GM19240 (cell line): ENCODE results near the gene DRC1.

Source experiments
- DNase-seq: peaks from one replicate; pipeline ENCODE4 v3.0.0; 2011; ENCODE audit warnings: low spot score; ENCODE audit not compliant: insufficient read length

Gene DRC1

DNA sequence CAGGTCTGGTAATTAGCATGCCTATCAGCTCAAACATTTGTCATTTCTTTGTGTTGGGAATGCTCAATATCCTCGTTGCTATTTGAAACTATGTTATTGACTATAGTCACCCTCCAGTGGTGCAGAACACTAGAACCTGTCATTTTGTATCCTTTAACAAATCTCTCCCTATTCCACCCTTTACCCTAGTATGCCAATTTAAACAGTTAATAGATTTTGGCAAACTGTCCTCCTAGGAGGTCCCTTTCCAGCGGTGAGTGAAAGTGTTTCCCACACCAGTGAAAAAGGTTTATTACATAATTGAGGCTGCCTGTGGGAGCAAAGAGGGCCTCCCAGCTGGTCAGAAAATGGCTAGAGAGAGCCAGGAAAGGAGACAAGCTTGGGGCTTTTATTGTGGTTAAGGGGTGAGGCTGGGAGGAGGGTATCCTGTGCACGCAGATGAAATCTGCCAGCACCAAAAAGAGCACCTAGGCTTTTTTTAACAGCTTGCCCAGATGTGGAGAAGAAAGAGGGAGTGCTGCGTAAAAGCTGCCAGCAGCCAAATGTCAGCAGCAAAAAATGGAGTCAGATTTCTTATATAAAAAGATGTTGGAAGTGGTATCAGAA, 1.8 kb upstream of the DRC1 start:
- no peak for DNase-seq

DNA sequence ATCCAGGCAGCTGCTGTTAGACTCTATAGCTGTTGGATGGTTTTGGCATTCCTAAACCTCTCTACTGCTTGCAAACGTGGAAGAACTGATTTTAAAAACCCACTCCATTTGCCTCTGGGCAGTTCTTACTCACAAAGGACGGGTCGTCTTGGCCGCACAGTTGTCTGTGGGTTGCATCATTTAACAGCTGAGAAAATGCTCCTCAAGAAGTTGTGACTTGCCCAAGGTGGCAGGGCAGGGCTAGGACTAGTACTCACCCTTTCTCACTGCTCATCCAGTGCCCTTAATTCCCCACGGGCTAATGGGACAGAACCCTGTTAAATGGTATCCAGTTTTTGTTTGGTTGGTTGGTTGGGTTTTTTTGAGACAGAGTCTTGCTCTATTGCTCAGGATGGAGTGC, 997 bp upstream of the DRC1 start:
- no peak for DNase-seq

DNA sequence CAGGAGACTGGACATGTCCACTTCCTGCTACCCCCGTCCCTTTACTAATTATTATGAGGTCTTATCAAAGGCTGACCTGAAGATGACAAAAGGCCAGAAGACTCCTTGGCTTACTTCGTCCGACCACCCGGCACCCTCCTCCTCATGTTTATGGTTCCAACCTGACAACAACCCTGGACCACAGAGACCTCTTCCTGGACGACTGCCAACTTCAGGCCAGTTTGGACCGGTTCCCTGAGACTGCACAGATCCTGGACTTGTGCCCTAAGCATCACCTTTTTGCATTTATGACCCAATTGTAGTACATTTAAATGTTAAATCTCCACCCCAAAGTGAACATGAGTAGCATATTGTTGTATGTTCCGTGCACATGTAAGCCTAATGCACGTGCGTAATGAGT, 5.8 kb downstream of the DRC1 start:
- DNase-seq = no peak

DNA sequence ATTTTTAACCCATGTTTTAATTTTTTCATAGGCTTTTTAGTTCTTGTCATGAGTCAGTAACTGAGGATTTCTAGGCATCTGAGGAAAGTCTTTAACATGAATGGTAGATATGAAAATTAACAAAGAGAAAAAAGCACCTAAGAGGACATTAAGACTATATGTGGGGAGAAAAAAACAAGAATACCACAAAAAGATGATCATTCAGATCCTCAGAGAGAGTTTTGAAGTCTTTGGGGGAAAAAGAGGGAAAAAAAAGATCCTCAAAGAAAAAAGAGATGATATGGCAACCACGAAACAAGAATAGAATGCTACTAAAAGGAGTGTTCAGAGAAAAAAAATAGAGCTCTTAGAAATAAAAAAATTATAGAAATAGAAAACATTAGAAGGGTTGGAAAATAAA, 8.1 kb downstream of the DRC1 start:
- DNase-seq = no peak

DNA sequence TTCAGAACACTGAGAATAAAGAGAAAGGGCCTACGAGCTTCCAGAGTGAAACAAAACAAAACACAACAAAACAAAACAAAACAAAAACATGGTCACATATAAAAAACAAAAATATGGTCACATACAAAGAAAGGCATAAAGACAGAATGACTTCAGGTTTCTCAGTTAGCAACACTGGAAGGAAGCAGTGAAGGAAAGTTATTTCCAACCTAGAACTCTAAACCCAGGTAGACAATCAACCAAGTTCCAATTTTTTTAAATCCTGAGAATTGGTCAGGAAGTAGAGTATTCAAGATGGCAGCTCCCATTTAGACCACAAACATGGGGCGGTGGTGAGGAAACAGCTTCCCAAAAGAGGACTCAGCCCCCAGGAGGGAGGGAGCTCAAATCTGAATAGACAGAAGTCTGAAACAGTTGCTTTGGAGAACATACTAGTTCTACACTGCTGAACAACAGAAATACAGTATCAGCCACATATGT, 9.1 kb downstream of the DRC1 start:
- DNase-seq = no peak

DNA sequence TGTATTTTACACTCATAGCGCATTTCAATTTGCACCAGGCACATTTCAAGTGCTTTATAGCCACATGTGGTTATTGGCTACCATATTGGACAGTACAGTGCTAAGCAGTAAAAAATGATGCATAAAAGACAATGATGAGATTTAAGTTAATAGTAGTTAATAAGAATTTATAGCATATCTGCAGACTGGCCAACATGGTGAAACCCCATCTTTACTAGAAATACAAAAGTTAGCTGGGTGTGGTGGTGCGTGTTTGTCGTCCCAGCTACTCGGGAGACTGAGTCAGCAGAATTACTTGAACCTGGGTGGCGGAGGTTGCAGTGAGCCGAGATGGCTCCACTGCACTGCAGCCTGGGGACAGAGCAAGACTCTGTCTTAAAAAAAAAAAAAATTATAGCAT, 9.7 kb downstream of the DRC1 start:
- no peak for DNase-seq

DNA sequence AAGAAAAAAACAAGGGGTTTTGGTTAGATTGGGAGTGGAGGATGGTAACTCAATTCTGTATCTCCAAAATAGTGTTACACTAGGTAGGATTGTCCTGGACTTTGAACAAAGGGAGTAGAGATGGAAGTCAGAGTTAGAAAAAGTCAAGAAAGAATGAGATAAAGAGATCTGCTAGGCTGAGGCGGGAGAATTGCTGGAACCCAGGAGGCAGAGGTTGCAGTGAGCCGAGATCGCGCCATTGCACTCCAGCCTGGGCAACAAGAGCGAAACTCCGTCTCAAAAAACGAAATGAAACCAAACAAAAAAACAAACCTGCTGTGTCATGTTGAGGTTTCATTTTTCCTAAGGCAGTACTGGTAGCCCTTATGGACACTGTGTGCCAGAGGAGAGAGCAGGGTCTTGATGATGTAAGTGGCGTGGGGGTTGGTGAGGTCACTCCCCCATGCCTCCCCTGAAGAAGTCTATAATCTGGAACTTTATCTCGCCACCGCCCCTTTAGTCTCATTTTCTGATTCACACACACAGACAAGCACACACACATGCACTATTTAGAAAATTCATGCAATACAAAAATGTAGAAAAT, 10.5 kb downstream of the DRC1 start:
- no peak for DNase-seq

DNA sequence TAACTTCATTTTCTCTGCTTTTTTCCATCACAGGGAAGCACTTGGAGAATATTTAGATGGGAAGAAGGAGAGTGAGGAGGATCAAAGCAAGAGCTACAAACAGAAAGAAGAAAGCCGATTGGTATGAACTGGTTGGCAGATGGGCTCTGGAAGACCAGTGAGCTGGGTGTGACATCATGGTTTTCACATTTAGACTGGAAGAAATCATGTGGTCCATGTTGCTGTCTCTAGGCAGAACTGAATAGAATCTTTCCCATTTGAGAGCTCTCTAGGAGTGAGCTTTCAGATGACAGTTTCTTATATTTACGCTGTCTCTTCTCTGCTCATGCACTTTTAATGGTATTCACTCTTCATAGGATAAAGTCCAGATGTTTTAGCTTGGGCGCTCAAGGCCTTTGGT, 12.6 kb downstream of the DRC1 start:
- no peak for DNase-seq

DNA sequence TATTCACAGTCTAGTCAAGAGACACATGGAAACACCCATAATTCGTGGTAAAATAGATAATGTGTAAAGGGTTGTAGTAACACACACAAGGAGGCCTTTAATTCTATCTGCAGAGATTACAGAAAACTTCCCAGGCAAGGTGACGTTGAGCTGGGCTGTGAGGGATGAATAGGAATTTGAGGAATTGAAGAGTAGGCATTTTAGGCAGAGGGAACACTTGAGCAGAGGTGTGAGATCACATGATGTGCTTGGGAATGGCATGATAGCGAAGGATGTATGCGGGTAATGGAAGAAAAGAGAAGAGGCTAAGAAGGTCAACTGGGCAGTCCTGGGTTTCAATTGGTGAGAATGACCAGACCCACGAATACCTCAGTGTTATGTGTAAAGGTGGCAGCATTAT, 20.2 kb downstream of the DRC1 start:
- no peak for DNase-seq

DNA sequence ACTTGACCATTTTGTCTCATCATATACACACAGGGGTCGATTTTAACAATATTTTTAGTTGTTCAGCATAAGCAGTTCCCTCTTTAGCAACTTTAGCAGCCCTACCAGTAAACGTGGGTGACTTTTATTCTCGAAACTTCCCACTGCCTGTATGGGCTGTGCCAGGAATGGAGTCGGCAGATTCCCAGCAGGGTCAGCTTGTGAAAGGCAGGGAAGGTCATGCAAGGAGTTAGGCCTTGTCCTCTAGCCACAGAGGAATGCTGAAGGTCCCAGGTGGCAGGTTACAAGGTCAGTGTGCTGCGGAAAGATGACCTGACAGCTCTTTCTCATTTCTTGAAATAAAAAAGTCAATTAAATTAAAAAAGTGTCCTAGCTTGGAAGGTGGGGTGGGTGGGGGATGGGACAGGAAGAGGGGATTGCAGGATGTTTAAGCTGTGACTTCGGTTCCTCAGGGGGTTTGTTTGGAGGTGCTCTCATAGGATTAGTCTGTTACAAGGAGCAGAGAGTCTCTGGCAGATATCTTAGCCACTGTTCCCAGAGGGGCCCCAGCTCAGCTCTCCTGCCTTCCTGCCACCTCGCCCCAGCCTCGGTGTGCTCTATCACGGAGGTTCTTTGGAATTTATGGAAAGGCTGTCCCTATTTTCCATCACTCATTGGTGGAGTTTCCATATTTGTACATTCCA, 21.4 kb downstream of the DRC1 start:
- DNase-seq = no peak

DNA sequence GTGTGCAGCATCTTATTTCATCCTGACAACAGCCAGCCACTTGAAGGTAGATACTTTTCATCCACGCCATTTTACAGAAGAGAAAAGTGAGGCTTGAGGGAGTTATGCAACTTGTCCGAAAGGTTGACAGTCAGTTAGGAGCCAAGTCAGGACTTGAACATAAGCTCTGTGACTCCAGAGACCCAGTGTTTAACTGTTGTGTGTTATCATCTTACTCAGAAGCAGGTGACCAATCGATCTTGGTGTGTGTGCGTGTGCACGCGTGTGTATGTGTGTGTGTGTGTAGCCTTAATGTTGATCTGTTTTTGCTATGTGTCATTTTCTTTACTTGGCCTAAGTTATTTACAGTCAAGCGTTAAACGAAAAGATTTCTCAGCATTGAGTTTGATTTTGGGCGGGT, 22.0 kb downstream of the DRC1 start:
- no peak for DNase-seq

DNA sequence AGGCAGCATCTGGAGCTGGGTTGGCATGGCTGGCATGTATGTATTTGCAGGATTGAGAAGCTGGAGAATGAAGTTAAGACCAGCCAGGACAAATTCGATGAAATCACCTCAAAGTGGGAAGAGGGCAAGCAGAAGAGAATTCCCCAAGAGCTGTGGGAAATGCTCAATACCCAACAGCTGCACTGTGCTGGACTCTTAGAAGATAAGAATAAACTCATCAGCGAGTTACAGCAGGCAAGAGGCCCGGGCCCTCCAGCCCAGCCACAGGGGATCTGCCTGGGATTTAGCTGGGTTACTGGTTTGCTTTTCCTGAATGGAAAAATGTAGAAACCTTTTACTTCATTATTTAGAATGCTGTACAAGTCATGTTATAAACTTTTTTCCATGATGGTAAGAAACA, 22.5 kb downstream of the DRC1 start:
- DNase-seq = no peak

DNA sequence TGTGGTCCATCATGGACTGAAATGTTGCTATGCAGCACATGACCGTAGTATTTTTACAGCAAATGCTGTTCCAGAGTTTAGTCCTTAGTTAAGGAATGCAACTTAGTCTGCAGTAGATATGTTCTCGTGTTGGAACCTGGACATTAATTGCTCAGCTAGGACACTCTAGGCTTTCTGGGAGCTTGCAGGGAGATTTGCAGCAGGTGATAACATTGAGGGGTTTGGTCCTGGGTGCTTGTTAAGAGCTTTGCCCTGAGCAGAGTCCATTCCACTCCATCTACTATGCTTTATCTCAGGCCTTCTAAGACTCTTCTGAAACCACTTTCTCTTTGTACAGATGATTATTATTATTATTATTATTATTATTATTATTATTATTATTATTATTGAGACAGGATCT, 27.1 kb downstream of the DRC1 start:
- DNase-seq = no peak

DNA sequence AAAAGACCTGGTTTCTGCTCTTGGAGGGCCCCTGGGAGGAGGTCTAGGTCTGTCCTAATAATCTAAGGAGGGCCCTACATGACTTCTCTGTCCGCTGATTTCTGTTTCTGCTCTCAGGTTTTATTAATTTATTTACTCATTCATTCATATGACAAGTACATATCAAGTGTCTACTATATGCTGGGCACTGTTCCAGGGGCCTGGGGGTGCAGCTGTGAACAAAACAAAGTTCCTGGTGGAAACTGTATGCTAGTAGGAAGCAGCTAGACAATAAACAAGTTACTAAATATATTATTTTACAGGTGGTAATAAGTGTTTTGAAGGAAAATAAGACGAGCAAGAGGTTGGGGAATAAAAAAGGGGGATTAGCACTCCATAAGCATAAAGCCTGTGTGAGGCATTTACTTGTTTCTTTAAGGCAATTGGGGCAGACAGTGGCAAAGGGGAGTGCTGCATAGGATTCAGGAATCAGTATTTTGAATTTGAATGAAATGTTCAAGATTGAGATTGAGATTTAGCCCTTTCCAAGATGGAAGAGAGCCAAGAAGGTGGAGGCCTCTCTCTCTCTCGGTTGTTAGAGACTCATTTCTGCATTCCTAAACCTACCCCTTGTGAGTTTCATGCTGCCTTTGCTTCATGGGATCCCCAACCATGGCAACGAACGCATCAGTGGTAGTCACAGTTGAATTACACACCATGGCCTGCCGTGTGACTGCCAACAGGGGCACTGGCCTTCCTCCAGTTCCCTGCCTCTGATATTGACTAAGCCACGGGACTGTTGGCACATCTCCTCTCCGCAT, 28.3 kb downstream of the DRC1 start:
- no peak for DNase-seq

DNA sequence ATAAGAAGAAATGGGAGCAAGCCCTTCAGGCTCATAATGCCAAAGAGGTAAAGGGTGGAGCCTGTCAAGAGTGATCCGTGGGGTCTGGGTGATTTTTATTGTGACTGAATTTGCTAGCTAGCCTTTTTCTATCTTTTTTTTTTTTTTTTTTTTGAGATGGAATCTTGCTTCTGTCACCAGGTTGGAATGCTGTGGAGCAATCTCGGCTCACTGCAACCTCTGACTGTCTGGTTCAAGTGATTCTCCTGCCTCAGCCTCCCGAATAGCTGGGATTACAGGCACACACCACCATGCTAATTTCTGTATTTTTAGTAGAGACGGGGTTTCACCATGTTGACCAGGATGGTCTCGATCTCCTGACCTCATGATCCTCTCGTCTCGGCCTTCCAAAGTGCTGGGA, 29.1 kb downstream of the DRC1 start:
- DNase-seq = no peak

DNA sequence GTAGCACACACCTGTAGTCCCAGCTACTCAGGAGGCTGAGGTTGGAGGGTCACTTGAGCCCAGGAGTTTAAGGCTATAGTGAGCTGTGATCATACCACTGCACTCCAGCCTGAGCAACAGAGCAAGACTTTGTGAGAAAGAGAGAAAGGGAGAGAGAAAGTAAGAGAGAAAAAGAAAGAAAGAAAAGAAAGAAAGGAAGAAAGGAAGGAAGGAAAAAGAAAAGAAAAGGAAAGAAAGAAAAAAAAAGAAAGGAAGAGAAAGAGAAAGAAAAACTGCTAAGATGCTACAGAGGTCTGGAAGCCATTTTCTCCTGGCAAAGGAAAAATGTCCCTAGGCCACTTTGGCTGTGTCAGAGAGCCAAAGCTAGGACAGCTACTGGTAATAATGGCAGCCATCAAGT, 30.6 kb downstream of the DRC1 start:
- no peak for DNase-seq

DNA sequence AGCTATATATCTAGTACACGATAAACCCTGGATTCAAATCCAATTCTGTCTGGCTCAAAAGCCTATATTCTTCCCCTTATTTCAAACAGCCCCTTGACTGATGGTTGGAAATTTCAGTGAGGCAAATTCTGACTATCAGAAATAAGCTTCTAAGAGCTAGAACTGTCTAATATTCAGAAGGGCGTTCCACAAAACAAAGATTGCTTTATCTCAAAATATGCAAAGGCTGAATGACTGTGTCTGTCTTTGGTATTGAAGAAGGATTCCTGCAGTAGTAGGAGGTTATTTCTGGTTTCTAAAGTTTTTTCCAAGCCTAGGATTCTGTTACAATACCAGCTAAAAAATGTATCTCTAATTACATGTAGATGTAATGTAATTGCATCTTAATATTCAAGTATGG, 31.1 kb downstream of the DRC1 start:
- DNase-seq = no peak

DNA sequence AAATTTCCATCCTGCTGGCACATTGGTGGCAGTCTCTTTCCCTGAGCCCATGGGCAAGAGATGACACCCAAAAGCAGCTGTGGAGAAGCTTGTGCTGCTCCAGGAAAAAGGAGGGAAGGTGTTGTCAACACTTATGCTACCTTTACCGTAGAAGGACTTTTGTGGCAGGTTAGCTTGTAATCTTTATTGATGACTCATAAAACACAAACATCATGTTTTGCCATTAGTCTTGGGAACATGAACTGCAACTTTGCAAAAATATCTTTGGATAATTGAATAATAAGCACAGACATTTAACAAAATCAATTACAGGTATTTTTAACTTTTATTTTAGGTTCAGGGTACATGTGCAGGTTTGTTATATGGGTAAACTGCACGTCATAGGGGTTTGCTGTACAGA, 33.4 kb downstream of the DRC1 start:
- DNase-seq = no peak

DNA sequence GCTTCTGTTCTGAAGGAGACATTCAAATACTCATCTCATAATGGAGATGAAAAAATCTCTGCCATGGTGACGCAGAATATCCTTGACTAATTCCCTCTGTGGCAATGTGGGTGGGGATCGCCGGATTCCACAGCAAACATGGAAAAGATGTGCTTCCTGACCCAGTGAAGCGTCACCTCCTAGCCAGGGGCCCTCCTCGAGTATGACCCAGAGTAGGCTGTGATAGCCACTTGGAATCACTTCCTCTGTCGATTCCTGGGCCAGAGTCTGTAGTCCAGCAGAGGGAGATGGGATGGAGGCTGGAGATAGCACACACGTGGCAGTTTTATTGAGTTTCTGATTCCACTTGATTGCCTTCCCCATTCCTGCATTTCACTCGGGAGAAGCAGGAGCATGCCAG, 36.8 kb downstream of the DRC1 start:
- no peak for DNase-seq

DNA sequence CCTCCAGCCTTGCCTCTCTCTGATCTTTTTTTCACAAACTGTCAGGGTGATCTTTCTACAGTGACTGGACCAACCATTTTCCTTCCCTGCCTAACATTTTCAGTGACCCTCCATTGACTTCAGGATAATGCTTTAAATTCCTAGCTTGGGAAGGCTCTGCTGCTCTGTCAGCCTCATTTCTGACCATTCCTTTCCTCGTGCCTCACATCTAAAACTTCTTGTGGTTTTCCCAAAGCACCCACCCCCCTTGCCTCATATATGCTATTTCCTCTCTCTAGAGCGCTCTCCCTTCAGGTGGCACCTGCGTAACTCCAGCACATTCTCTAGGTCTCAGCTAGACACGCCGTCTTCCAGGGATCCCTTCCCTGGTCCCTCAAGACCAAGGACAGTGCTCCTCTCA, 37.2 kb downstream of the DRC1 start:
- no peak for DNase-seq

DNA sequence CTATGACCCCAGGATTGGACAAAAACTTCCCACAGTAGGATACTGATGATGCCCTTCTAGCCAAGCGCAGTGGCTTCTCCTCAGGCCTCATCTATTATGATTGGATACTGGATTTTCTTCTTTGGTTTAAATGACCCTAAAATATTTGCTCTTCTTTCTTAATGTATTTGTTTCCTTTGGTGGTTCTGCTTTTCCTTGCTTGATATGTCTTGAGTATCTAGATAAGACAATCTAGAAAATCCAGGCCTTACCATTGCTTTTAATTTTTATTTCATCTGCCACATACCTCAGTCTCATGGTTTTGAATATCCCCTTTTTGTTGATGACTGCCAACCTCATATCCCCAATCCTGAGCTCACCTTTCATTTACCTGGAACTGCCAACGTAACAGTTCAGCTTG, 40.6 kb downstream of the DRC1 start:
- DNase-seq = no peak

DNA sequence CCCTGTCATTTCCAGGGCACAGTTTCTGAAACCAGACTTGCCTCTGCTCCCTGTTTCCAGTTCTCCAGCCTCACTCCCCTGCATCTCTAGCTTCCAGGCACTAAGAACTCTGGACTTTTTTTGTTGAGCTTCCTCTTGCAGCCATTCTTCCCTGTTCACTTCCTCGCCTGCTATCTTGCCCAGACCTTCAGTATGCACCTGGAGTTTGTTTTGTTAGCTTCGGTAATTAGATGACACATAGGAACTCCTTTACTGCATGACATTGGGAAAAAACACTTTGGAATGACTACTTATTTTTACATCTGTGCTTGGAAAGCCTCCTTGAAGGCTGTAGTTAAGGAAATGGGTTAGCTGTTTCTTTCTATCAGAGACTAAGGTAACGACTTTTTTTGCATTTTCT, 41.0 kb downstream of the DRC1 start:
- no peak for DNase-seq
